ENCODE data around the gene MYH10. TPM values are rescaled to one million over a fixed set of nuclear protein-coding genes. Genes with fewer than 3 reads are reported as not detected.

The MYH10 gene
- total and polyA plus RNA-seq, 2 experiments from 2014 or later = 75.6 to 87.8 TPM

GRCh38 chr17:8577868-8578267 is 52.7 kb downstream of the MYH10 start:
- H3K9me2 ChIP-seq (replicated peaks; ENCODE audit: insufficient read depth) = no peaks in the 10 kb centered on the region
- no peaks in the 10 kb centered on the region for H3K4me1 ChIP-seq (ENCODE audit: insufficient read depth)
- H3K27ac ChIP-seq = no peak overlapping the region
- H2AFZ ChIP-seq = no peak overlapping the region
- H3K27me3 ChIP-seq = no peaks in the 10 kb centered on the region
- WGBS (ENCODE audit: low lambda C conversion rate, missing lambda C conversion rate) = 71% methylated on average over 2 of the region's 2 CpGs
- peaks cover 13% of the 10 kb centered on the region for H3K79me2 ChIP-seq
- H3K4me3 ChIP-seq = no peak overlapping the region
- no peaks in the 10 kb centered on the region for H3K36me3 ChIP-seq (replicated peaks; ENCODE audit: insufficient read depth, low read depth)
- DNase-seq (ENCODE audit: low spot score) = no peak
- H3K4me2 ChIP-seq = no peak overlapping the region
- no peaks in the 10 kb centered on the region for H3K9me3 ChIP-seq (ENCODE audit: low read depth)
- TF ChIP-seq EZH2 (IDR thresholded peaks at IDR 0.05; ENCODE audit: borderline replicate concordance) (no peak), EZH2phosphoT487 (IDR thresholded peaks at IDR 0.05; ENCODE audit: low read depth, severe bottlenecking, unreplicated experiment) (no peak), CTCF (IDR thresholded peaks at IDR 0.05; ENCODE audit: poor library complexity) (no peak)
- H4K20me1 ChIP-seq (ENCODE audit: insufficient read depth, poor library complexity, severe bottlenecking) = no peaks in the 10 kb centered on the region

GRCh38 chr17:8576559-8577294 is 53.8 kb downstream of the MYH10 start:
- Histone ChIP-seq H3K9me3 (ENCODE audit: low read depth) (no peaks in the 10 kb centered on the region), H3K9me2 (replicated peaks; ENCODE audit: insufficient read depth) (no peaks in the 10 kb centered on the region), H3K4me3 (no peak overlapping the region), H3K4me1 (ENCODE audit: insufficient read depth) (no peaks in the 10 kb centered on the region), H3K4me2 (no peak overlapping the region), H3K79me2 (peaks cover 5% of the 10 kb centered on the region), H4K20me1 (ENCODE audit: insufficient read depth, poor library complexity, severe bottlenecking) (no peaks in the 10 kb centered on the region), H2AFZ (no peak overlapping the region), H3K36me3 (replicated peaks; ENCODE audit: insufficient read depth, low read depth) (no peaks in the 10 kb centered on the region), H3K27ac (no peak overlapping the region), H3K27me3 (no peaks in the 10 kb centered on the region)
- no peak for DNase-seq (ENCODE audit: low spot score)
- WGBS (ENCODE audit: low lambda C conversion rate, missing lambda C conversion rate) = 95% methylated on average over 3 of the region's 3 CpGs
- TF ChIP-seq EZH2 (IDR thresholded peaks at IDR 0.05; ENCODE audit: borderline replicate concordance) (no peak), EZH2phosphoT487 (IDR thresholded peaks at IDR 0.05; ENCODE audit: low read depth, severe bottlenecking, unreplicated experiment) (no peak), CTCF (IDR thresholded peaks at IDR 0.05; ENCODE audit: poor library complexity) (no peak)

- Histone ChIP-seq H2AFZ (no peak overlapping the region), H3K9me2 (replicated peaks; ENCODE audit: insufficient read depth) (no peaks in the 10 kb centered on the region), H3K4me3 (no peak overlapping the region), H3K27me3 (no peaks in the 10 kb centered on the region), H3K27ac (no peak overlapping the region), H3K79me2 (no peaks in the 10 kb centered on the region), H3K9me3 (ENCODE audit: low read depth) (no peaks in the 10 kb centered on the region), H3K4me1 (ENCODE audit: insufficient read depth) (no peaks in the 10 kb centered on the region), H3K4me2 (no peak overlapping the region), H3K36me3 (replicated peaks; ENCODE audit: insufficient read depth, low read depth) (no peaks in the 10 kb centered on the region), H4K20me1 (ENCODE audit: insufficient read depth, poor library complexity, severe bottlenecking) (no peaks in the 10 kb centered on the region)
- no peak for DNase-seq (ENCODE audit: low spot score)
- TF ChIP-seq EZH2 (IDR thresholded peaks at IDR 0.05; ENCODE audit: borderline replicate concordance) (no peak), CTCF (IDR thresholded peaks at IDR 0.05; ENCODE audit: poor library complexity) (no peak), EZH2phosphoT487 (IDR thresholded peaks at IDR 0.05; ENCODE audit: low read depth, severe bottlenecking, unreplicated experiment) (no peak)
- WGBS (ENCODE audit: low lambda C conversion rate, missing lambda C conversion rate) = 91% methylated on average over 9 of the region's 9 CpGs
These were observed 55.8 kb downstream of the MYH10 start for GRCh38 chr17:8574687-8575086.
